ENCODE measurements around the gene DST. TPM values are rescaled to one million over a fixed set of nuclear protein-coding genes. Genes with fewer than 3 reads are reported as not detected.

Gene DST
- total and polyA plus RNA-seq, 11 donors: 107 to 607 (median 366) TPM

DNA sequence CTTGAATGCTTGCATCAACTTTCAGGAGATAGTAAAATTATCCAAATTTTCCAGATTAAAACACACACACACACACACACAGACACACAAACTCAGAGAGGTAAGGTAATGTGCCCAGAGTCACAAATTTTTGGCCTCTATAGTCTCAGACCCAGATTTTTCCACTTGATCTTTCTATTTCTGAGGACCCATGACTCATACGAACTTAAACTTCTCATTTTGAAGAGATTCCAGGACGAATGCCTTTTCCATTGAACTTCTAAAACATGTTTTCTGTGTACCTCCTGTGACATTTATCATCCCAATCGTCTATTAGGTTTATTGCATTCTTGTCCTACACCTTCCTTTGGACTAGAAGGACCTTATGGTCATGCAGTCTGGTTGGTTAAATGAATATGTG lies 222.4 kb downstream of the DST start:
- Histone ChIP-seq H3K4me3 (no peak overlapping the region), H3K4me1 (peaks cover 0 to 19% (median 0%) of the 10 kb centered on the region in 12 donors), H3K9me3 (no peaks in the 10 kb centered on the region), H3K27ac (no peak overlapping the region), H3K27me3 (no peaks in the 10 kb centered on the region), H3K36me3 (no peaks in the 10 kb centered on the region)
- 79 to 88% (median 82%) methylated on average over 3 of the region's 3 CpGs for WGBS, 4 donors
- intact Hi-C loops (cut with DNase I): no loop called here
- DNase-seq: no peak
- TF ChIP-seq POLR2A (IDR thresholded peaks at IDR 0.05): no peak
- TF ChIP-seq, protein P1, sequence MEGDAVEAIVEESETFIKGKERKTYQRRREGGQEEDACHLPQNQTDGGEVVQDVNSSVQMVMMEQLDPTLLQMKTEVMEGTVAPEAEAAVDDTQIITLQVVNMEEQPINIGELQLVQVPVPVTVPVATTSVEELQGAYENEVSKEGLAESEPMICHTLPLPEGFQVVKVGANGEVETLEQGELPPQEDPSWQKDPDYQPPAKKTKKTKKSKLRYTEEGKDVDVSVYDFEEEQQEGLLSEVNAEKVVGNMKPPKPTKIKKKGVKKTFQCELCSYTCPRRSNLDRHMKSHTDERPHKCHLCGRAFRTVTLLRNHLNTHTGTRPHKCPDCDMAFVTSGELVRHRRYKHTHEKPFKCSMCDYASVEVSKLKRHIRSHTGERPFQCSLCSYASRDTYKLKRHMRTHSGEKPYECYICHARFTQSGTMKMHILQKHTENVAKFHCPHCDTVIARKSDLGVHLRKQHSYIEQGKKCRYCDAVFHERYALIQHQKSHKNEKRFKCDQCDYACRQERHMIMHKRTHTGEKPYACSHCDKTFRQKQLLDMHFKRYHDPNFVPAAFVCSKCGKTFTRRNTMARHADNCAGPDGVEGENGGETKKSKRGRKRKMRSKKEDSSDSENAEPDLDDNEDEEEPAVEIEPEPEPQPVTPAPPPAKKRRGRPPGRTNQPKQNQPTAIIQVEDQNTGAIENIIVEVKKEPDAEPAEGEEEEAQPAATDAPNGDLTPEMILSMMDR (IDR thresholded peaks at IDR 0.05): no peak
- no peak for ATAC-seq

DNA sequence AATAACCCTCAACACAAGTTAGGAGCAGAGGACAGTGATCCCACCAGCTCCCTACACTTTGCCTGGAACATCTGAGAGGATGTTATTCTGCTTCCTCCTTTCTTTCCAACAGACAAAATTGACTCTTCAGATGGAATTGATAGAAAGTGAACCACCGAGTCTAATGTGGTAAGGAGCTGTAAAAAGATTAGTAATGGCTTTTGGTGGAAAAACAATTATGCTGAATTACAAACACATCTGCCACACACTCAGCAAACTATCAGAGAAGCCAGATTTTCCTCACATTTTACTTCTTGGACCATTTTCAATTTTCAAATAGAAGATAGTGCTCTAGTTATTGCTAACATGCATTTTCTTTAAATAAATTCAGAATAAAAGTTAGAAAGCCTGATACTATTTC lies 223.5 kb downstream of the DST start:
- TF ChIP-seq, protein P1 (IDR thresholded peaks at IDR 0.05): no peak
- TF ChIP-seq POLR2A (IDR thresholded peaks at IDR 0.05): no peak
- H3K4me3 ChIP-seq: no peak overlapping the region
- intact Hi-C loops (cut with DNase I): no loop called here
- no peaks in the 10 kb centered on the region for H3K9me3 ChIP-seq
- peaks cover 0 to 15% (median 0%) of the 10 kb centered on the region in 12 donors for H3K4me1 ChIP-seq
- H3K36me3 ChIP-seq: no peaks in the 10 kb centered on the region
- no peak for ATAC-seq
- H3K27ac ChIP-seq: no peak overlapping the region
- no peaks in the 10 kb centered on the region for H3K27me3 ChIP-seq
- DNase-seq: no peak
- 32 to 74% (median 51%) methylated on average over 1 of the region's 1 CpG for WGBS, 4 donors

DNA sequence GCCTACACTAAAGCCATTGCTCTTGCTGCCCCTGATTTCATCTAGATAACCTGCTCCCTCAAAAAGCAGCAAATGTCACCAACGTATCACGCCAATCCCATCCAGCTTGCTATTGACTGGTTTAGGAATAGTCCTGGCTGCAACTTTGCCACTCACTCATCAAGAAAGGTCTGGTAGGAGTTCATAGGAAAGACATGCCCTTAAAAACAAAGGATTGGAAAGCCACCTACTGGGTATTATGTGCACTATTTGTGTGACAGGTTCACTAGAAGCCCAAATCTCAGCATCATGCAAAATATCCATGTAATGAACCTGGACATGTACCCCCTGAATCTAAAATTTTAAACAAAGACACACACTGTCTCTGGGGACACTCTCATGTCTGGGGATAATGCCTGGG lies 224.9 kb downstream of the DST start:
- no peaks in the 10 kb centered on the region for H3K36me3 ChIP-seq
- 94 to 98% (median 98%) methylated on average over 2 of the region's 2 CpGs for WGBS, 4 donors
- no peak overlapping the region for H3K4me3 ChIP-seq
- no peaks in the 10 kb centered on the region for H3K27me3 ChIP-seq
- intact Hi-C loops (cut with DNase I): no loop called here
- no peaks in the 10 kb centered on the region for H3K9me3 ChIP-seq
- ATAC-seq: no peak
- peaks cover 0 to 9% (median 0%) of the 10 kb centered on the region in 12 donors for H3K4me1 ChIP-seq
- no peak for DNase-seq
- H3K27ac ChIP-seq: no peak overlapping the region
- no peak for TF ChIP-seq POLR2A (IDR thresholded peaks at IDR 0.05)
- TF ChIP-seq, protein P1 (IDR thresholded peaks at IDR 0.05): no peak

DNA sequence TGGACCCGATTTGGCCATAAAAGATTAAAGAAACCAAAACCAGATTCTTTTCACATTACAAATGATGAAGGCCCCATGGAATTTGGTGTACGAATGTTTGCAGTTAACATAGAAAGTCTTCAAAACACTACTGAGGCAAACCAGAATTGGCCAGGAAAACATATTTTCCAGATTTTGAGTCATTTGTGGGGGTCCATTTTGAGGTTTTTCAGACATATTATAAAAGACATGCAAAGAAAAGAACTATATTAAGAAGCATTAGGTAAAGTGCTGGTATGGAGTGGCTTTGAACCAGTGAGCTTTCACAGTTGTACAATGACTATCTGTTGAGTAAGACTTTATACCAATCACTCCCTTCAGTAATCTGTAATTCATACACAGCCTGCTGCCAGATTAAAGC lies 226.4 kb downstream of the DST start:
- no peak for ATAC-seq
- intact Hi-C loops (cut with DNase I): no loop called here
- Histone ChIP-seq H3K4me1 (peaks cover 0 to 9% (median 0%) of the 10 kb centered on the region in 12 donors), H3K4me3 (no peak overlapping the region), H3K36me3 (no peaks in the 10 kb centered on the region), H3K27ac (peak overlapping the region in 3 of 12 donors; percentile 4 to 17 (median 6)), H3K27me3 (no peaks in the 10 kb centered on the region), H3K9me3 (no peaks in the 10 kb centered on the region)
- DNase-seq: no peak
- TF ChIP-seq, protein P1 (IDR thresholded peaks at IDR 0.05): no peak
- no peak for TF ChIP-seq POLR2A (IDR thresholded peaks at IDR 0.05)
- WGBS, 4 donors: 80 to 86% (median 83%) methylated on average over 2 of the region's 2 CpGs

Measured in heart left ventricle (tissue), 16 donors.